Activated T-cell treated with anti-CD3 and anti-CD28 coated beads, Interleukin-2, amount 50 U/mL, for 1 hour (primary cell): ENCODE measurements around the gene MYL12B.
"Not testable (repeated sequence)": the region's sequence is repeated elsewhere in the genome, so short reads cannot be mapped to it uniquely, and the experiment has no call there.

Experiments used
- DNase-seq: peaks from one replicate; pipeline ENCODE4 v3.0.0-alpha.2; 2020

Gene MYL12B

GRCh38 chr18:3305354-3305762 lies 43.4 kb downstream of the MYL12B start:
- no peak for DNase-seq

- DNase-seq: no peak
Observed at GRCh38 chr18:3305933-3306332, 44.0 kb downstream of the MYL12B start.

GRCh38 chr18:3306391-3306790 lies 44.5 kb downstream of the MYL12B start:
- DNase-seq: no peak

- no peak for DNase-seq
Observed at GRCh38 chr18:3313685-3314084, 51.8 kb downstream of the MYL12B start.

- not testable (repeated sequence) for DNase-seq
Observed at GRCh38 chr18:3315344-3315743, 53.4 kb downstream of the MYL12B start.

GRCh38 chr18:3319399-3319798 lies 57.5 kb downstream of the MYL12B start:
- DNase-seq: no peak

- no peak for DNase-seq
Observed at GRCh38 chr18:3319894-3320454, 58.0 kb downstream of the MYL12B start.

- DNase-seq: no peak
Observed at GRCh38 chr18:3321133-3321812, 59.3 kb downstream of the MYL12B start.

- DNase-seq: no peak
Observed at GRCh38 chr18:3323900-3324299, 62.0 kb downstream of the MYL12B start.
